H1 (cell line): Measurements from ENCODE around the gene CYP4A22. TPM values are rescaled to one million over a fixed set of nuclear protein-coding genes. Genes with fewer than 3 reads are reported as not detected.

Experiments
- CTCF ChIA-PET: fragments of 300-600 bp; sonication (Branson Sonifier 250); formaldehyde crosslinking; loops from one replicate; lab custom pipeline; 2021; ENCODE audit not compliant: partially characterized antibody; lab: Charles Lee
- POLR2A ChIA-PET: fragments of 300-600 bp; sonication (Branson Sonifier 250); formaldehyde crosslinking; loops from one replicate; lab custom pipeline; 2021; ENCODE audit warnings: inconsistent platforms; ENCODE audit not compliant: partially characterized antibody; lab: Charles Lee
- DNase-seq, 2 experiments: peaks; one replicate each; pipeline versions ENCODE4 v3.0.0 to v3.0.0-alpha.2; 2010 to 2022; ENCODE audit warnings: low spot score in 2 of 2, low read depth in 1 of 2, mixed read lengths in 1 of 2
- FAIRE-seq: peaks from 2 replicates; lab custom pipeline; 2011; peaks lifted over from hg19 to GRCh38; lab: Jason Lieb, UNC
- H2AFZ ChIP-seq: 2 replicates; pipeline ENCODE4 v1.8.1; 2012; ENCODE audit warnings: low read length, inconsistent platforms
- H2AK5ac ChIP-seq: 2 replicates; pipeline ENCODE4 v1.6.1; 2013; ENCODE audit warnings: low read depth, low read length
- H2BK120ac ChIP-seq: replicated peaks from 2 replicates; pipeline ENCODE3; 2013; ENCODE audit warnings: low read depth, low read length, inconsistent platforms
- H2BK12ac ChIP-seq: 2 replicates; pipeline ENCODE4 v1.6.1; 2013; ENCODE audit warnings: low read depth, low read length
- H2BK15ac ChIP-seq: 2 replicates; pipeline ENCODE4 v1.6.1; 2013; ENCODE audit warnings: low read length
- H2BK20ac ChIP-seq: 2 replicates; pipeline ENCODE4 v1.6.1; 2013; ENCODE audit warnings: low read length
- H2BK5ac ChIP-seq: 2 replicates; pipeline ENCODE4 v1.6.1; 2013; ENCODE audit warnings: low read depth, low read length
- H3K14ac ChIP-seq: 2 replicates; pipeline ENCODE4 v1.6.1; 2013; ENCODE audit warnings: inconsistent platforms; ENCODE audit not compliant: insufficient read length
- H3K18ac ChIP-seq: 2 replicates; pipeline ENCODE4 v1.6.1; 2013; ENCODE audit warnings: low read length; ENCODE audit errors: extremely low read depth
- H3K23ac ChIP-seq: 2 replicates; pipeline ENCODE4 v1.6.1; 2013; ENCODE audit warnings: inconsistent platforms; ENCODE audit not compliant: insufficient read length
- H3K23me2 ChIP-seq: 2 replicates; pipeline ENCODE4 v1.6.1; 2013; ENCODE audit warnings: low read depth, low read length
- H3K27ac ChIP-seq: 2 replicates; pipeline ENCODE4 v1.6.1; 2011; ENCODE audit warnings: low read depth, low read length, inconsistent platforms
- H3K27me3 ChIP-seq, 4 experiments: replicated peaks in 1 of 4; 1 replicate in 1 of 4; 2 replicates in 3 of 4; pipeline versions ENCODE4 v1.6.1 to v1.8.1; 2011 to 2013; ENCODE audit warnings: low read length in 3 of 4, mild to moderate bottlenecking in 3 of 4, inconsistent platforms in 2 of 4, mixed read lengths in 2 of 4, moderate library complexity in 1 of 4; ENCODE audit not compliant: control insufficient read depth in 3 of 4, insufficient read depth in 3 of 4; ENCODE audit errors: extremely low read depth in 1 of 4
- H3K36me3 ChIP-seq, 4 experiments: 2 replicates each; pipeline versions ENCODE4 v1.6.1 to v1.8.1; 2011 to 2013; ENCODE audit warnings: mild to moderate bottlenecking in 4 of 4, low read length in 3 of 4, moderate library complexity in 2 of 4, control low read depth in 1 of 4, inconsistent platforms in 1 of 4; ENCODE audit not compliant: insufficient read depth in 4 of 4, control insufficient read depth in 2 of 4
- H3K4ac ChIP-seq: replicated peaks from 2 replicates; pipeline ENCODE3; 2013; ENCODE audit warnings: low read length, low read depth, mixed read lengths, inconsistent platforms; ENCODE audit not compliant: insufficient read length
- H3K4me1 ChIP-seq, 4 experiments: replicated peaks in 1 of 4; 1 replicate in 1 of 4; 2 replicates in 3 of 4; pipeline versions ENCODE4 v1.6.1 to v1.8.1; 2011 to 2013; ENCODE audit warnings: low read length in 3 of 4, inconsistent platforms in 2 of 4, mixed read lengths in 1 of 4; ENCODE audit not compliant: insufficient read depth in 4 of 4, control insufficient read depth in 3 of 4
- H3K4me2 ChIP-seq, 2 experiments: 2 replicates each; pipeline versions ENCODE4 v1.6.1 to v1.8.1; 2011 to 2013; ENCODE audit warnings: low read depth in 2 of 2, low read length in 2 of 2, control low read depth in 1 of 2, inconsistent platforms in 1 of 2, mild to moderate bottlenecking in 1 of 2; ENCODE audit not compliant: insufficient read depth in 1 of 2
- H3K4me3 ChIP-seq, 4 experiments: fragments of 200-600, 300-600 bp in 1 of 4; sonication (generic), shearing (Covaris generic), sonication (Bioruptor Twin) in 1 of 4; 2 replicates each; pipeline versions ENCODE4 v1.5.1 to v1.8.1; 2011 to 2016; ENCODE audit warnings: low read length in 4 of 4, low read depth in 3 of 4, control low read depth in 2 of 4, inconsistent platforms in 2 of 4, mild to moderate bottlenecking in 2 of 4, mixed read lengths in 1 of 4, moderate library complexity in 1 of 4; ENCODE audit not compliant: insufficient read depth in 2 of 4; ENCODE audit errors: extremely low read depth in 1 of 4
- H3K56ac ChIP-seq: replicated peaks from 2 replicates; pipeline ENCODE3; 2013; ENCODE audit warnings: low read depth, mild to moderate bottlenecking, mixed read lengths, low read length, inconsistent platforms; ENCODE audit not compliant: insufficient read length
- H3K79me1 ChIP-seq: 2 replicates; pipeline ENCODE4 v1.6.1; 2013; ENCODE audit warnings: low read depth, low read length, control low read depth
- H3K79me2 ChIP-seq, 2 experiments: 2 replicates each; pipeline versions ENCODE4 v1.6.1 to v1.8.1; 2012 to 2013; ENCODE audit warnings: low read length in 2 of 2, mild to moderate bottlenecking in 2 of 2, inconsistent platforms in 1 of 2; ENCODE audit not compliant: insufficient read depth in 2 of 2, control insufficient read depth in 1 of 2
- H3K9ac ChIP-seq, 4 experiments: replicated peaks in 1 of 4; 1 replicate in 1 of 4; 2 replicates in 3 of 4; pipeline versions ENCODE4 v1.6.1 to v1.8.1; 2011 to 2013; ENCODE audit warnings: low read depth in 3 of 4, low read length in 3 of 4, control low read depth in 2 of 4, mild to moderate bottlenecking in 2 of 4, moderate library complexity in 2 of 4, inconsistent platforms in 1 of 4; ENCODE audit errors: extremely low read depth in 1 of 4
- H3K9me3 ChIP-seq, 2 experiments: 2 replicates each; pipeline versions ENCODE4 v1.6.1 to v1.8.1; 2012 to 2013; ENCODE audit warnings: mild to moderate bottlenecking in 2 of 2, moderate library complexity in 2 of 2, control low read depth in 1 of 2, inconsistent platforms in 1 of 2, low read depth in 1 of 2, low read length in 1 of 2, mixed read lengths in 1 of 2; ENCODE audit not compliant: insufficient read depth in 2 of 2
- H4K20me1 ChIP-seq, 2 experiments: replicated peaks in 1 of 2; 2 replicates each; pipeline versions ENCODE3 to v1.8.1; 2011 to 2013; ENCODE audit warnings: inconsistent platforms in 2 of 2, low read length in 2 of 2, mild to moderate bottlenecking in 1 of 2; ENCODE audit not compliant: insufficient read depth in 2 of 2, control insufficient read depth in 1 of 2
- H4K5ac ChIP-seq: 2 replicates; pipeline ENCODE4 v1.6.1; 2013; ENCODE audit warnings: low read length, low read depth, mixed read lengths, inconsistent platforms; ENCODE audit not compliant: insufficient read length
- H4K8ac ChIP-seq: 2 replicates; pipeline ENCODE4 v1.8.0; 2013; ENCODE audit warnings: mild to moderate bottlenecking, moderate library complexity, low read length, inconsistent platforms; ENCODE audit not compliant: insufficient read depth; ENCODE audit errors: extremely low read depth
- H4K91ac ChIP-seq: replicated peaks from 2 replicates; pipeline ENCODE3; 2013; ENCODE audit warnings: low read length, mixed read lengths, inconsistent platforms; ENCODE audit not compliant: insufficient read length
- HDAC2 ChIP-seq, 2 experiments: fragments of 300-600 bp in 1 of 2; sonication (generic) in 1 of 2; IDR thresholded peaks; 2 replicates each; pipeline ENCODE4 v1.6.1; 2011 to 2012; ENCODE audit warnings: low read depth in 2 of 2, low read length in 2 of 2, mild to moderate bottlenecking in 2 of 2, moderate library complexity in 2 of 2, borderline replicate concordance in 1 of 2, inconsistent platforms in 1 of 2
- KDM5A ChIP-seq: fragments of 200-600 bp; IDR thresholded peaks from 2 replicates; pipeline ENCODE4 v1.7.1; 2012; ENCODE audit warnings: mild to moderate bottlenecking, low read length, inconsistent platforms, mixed read lengths
- NRF1 ChIP-seq: IDR thresholded peaks from 2 replicates; pipeline ENCODE4 v1.6.1; 2011; ENCODE audit warnings: mild to moderate bottlenecking, low read depth, low read length, improper control_type of control experiment
- POLR2AphosphoS5 ChIP-seq: IDR thresholded peaks from 2 replicates; pipeline ENCODE4 v1.6.1; 2011; ENCODE audit warnings: low read depth, low read length
- RAD21 ChIP-seq, 2 experiments: IDR thresholded peaks in 1 of 2; conservative IDR thresholded peaks in 1 of 2; 2 replicates each; pipeline ENCODE4 v1.6.1; 2011; ENCODE audit warnings: low read depth in 2 of 2, low read length in 2 of 2, improper control_type of control experiment in 1 of 2, inconsistent platforms in 1 of 2, mild to moderate bottlenecking in 1 of 2, moderate library complexity in 1 of 2
- RNF2 ChIP-seq: fragments of 200-900, 300-1000 bp; sonication (generic); IDR thresholded peaks from 2 replicates; pipeline ENCODE4 v1.7.1; 2016; ENCODE audit warnings: borderline replicate concordance, low read depth, mild to moderate bottlenecking, antibody characterized with exemption, low read length; ENCODE audit not compliant: poor library complexity, severe bottlenecking; ENCODE audit errors: missing control alignments
- SIX5 ChIP-seq: IDR thresholded peaks from 2 replicates; pipeline ENCODE4 v1.6.1; 2011; ENCODE audit warnings: mild to moderate bottlenecking, low read depth, low read length
- SP1 ChIP-seq: IDR thresholded peaks from 2 replicates; pipeline ENCODE4 v1.6.1; 2011; ENCODE audit warnings: low read depth, low read length
- SUZ12 ChIP-seq: fragments of 200-600 bp; sonication (generic); IDR thresholded peaks from 2 replicates; pipeline ENCODE4 v1.6.1; 2012; ENCODE audit warnings: mild to moderate bottlenecking, inconsistent platforms, low read length, moderate library complexity, mixed read lengths
- TEAD4 ChIP-seq: IDR thresholded peaks from 2 replicates; pipeline ENCODE4 v1.6.1; 2012; ENCODE audit warnings: low read depth, low read length, inconsistent platforms, mixed read lengths
- WGBS, 2 experiments: shearing (Covaris generic) in 1 of 2; methylation state at CpG; one replicate each; pipeline versions ENCODE4 v1.1.6 to v1.1.7; 2013 to 2015; ENCODE audit warnings: low lambda C conversion rate in 2 of 2, mixed read lengths in 2 of 2, inconsistent platforms in 1 of 2, low coverage in 1 of 2, missing lambda C conversion rate in 1 of 2; ENCODE audit not compliant: insufficient replicate concordance in 2 of 2, insufficient coverage in 1 of 2, insufficient read length in 1 of 2; ENCODE audit errors: extremely low coverage in 1 of 2, missing lambda C conversion rate in 1 of 2; 5-methylcytosine and 5-hydroxymethylcytosine counted together
- polyA plus RNA-seq, 7 experiments: library from polyadenylated mRNA; depleted of rRNA in 3 of 7; stranded (reverse) in 5 of 7; unstranded in 2 of 7; fragments of >200 nt in 5 of 7; fragments of 200-250 nt in 2 of 7; gene quantifications; 1 replicate in 5 of 7; 2 replicates in 1 of 7; 4 replicates in 1 of 7; pipeline versions ENCODE4 v1.2.1 to v1.2.3, GENCODE V29; 2011 to 2013; ENCODE audit warnings: missing spikeins in 2 of 7, mixed read lengths in 2 of 7
- total RNA-seq: library from RNA; stranded (reverse); fragmentation: NEBNext Ultra II Directional; extraction: Animal tissue kit (Norgen Biotek cat#: 25700); gene quantifications from 2 replicates; pipeline ENCODE4 v1.2.1, GENCODE V29; 2021
- TF ChIP-seq, protein P1 (sequence below): IDR thresholded peaks from 2 replicates; pipeline ENCODE4 v1.6.1; 2011; ENCODE audit warnings: low read length, improper control_type of control experiment

The CYP4A22 gene
- total and polyA plus RNA-seq, 2 of the 8 experiments (the other 6 are each of a cell fraction or from before 2014, with no cell fraction given): not detected

DNA sequence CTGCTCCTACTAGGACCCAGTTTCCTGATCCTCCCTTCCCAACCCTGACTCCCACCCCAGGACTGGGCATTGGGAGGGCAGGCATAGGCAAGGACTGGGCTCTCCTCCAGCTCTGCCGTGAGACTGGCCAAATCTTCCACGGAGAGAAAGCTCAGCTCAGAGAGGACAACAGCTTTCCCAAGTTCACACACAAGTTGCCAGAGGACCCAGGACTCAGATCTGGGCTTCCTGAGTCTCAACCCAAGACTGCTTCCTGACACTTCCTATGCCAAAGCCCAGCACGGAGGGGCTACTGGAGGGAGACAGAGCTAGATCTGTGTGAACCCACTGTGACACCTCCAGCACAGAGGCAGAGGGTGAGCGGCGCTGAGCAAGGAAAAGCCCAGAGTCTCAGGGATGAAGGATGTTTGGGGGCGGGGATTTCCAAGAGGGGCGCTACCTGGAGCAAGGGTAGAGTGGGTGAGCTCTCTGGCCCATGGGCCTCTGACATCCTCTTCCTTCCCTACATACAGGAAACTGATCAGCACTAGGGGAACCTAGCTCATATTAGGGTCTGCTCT, 45.5 kb downstream of the CYP4A22 start:
- no peak overlapping the region for H3K4me3 ChIP-seq
- H3K4ac ChIP-seq: no peak overlapping the region
- no peak overlapping the region for H2AK5ac ChIP-seq
- H3K18ac ChIP-seq: no peak overlapping the region
- H3K23me2 ChIP-seq: peaks cover 9% of the 10 kb centered on the region; the same call in 1 of the 2 replicates
- FAIRE-seq (no peak), DNase-seq (no peak)
- no peaks in the 10 kb centered on the region for H3K79me2 ChIP-seq
- peaks cover 0 to 13% (median 12%) of the 10 kb centered on the region in 4 experiments; a peak in 5 of 7 replicates for H3K27me3 ChIP-seq
- no peak overlapping the region for H2AFZ ChIP-seq
- H4K8ac ChIP-seq: 0 out of 2 replicates have a peak overlapping the region, but pooled peaks have one; percentile 20
- no peak overlapping the region for H3K14ac ChIP-seq
- no peak overlapping the region for H2BK5ac ChIP-seq
- no peak overlapping the region for H3K56ac ChIP-seq
- H3K27ac ChIP-seq: no peak overlapping the region
- no peak overlapping the region for H2BK120ac ChIP-seq
- no peak overlapping the region for H2BK15ac ChIP-seq
- no peak overlapping the region for H4K5ac ChIP-seq
- H2BK12ac ChIP-seq: no peak overlapping the region
- no peaks in the 10 kb centered on the region for H3K36me3 ChIP-seq
- H4K20me1 ChIP-seq: no peaks in the 10 kb centered on the region
- peak overlapping the region; percentile 61; the same call in 1 of the 2 replicates for H2BK20ac ChIP-seq
- peaks cover 0 to 10% (median 2%) of the 10 kb centered on the region in 4 experiments; a peak in 4 of 7 replicates for H3K4me1 ChIP-seq
- H3K9ac ChIP-seq: no peak overlapping the region
- H4K91ac ChIP-seq: no peak overlapping the region
- POLR2A ChIA-PET: interaction anchor here (1.5 kb wide), 1 partner anchor 41 kb away, joined by 3 read pairs; no protein-coding TSS in a partner anchor
- no peaks in the 10 kb centered on the region for H3K79me1 ChIP-seq
- CTCF ChIA-PET: interaction anchor here (0.6 to 14.4 kb wide), 6 partner anchors 9 to 255 kb away, joined by 3 to 207 read pairs (median 4); partner anchors contain the start of genes FOXD2 and PDZK1IP1
- 94% methylated on average over 7 of the region's 7 CpGs; no CpG with 5 or more reads in 1 of the 2 experiments for WGBS, 2 experiments
- no peaks in the 10 kb centered on the region for H3K9me3 ChIP-seq
- H3K4me2 ChIP-seq: no peak overlapping the region
- no peak overlapping the region for H3K23ac ChIP-seq
- TF ChIP-seq KDM5A (no peak), HDAC2 (IDR thresholded peaks at IDR 0.05; ENCODE audit: borderline replicate concordance in 1 of 2, low read depth in 2 of 2, low read length in 2 of 2) (no peak), SP1 (no peak), RNF2 (no peak), NRF1 (no peak), SUZ12 (no peak), POLR2AphosphoS5 (no peak), RAD21 (IDR thresholded peaks at IDR 0.05 in 1 of 2, conservative IDR thresholded peaks at IDR 0.05 in 1 of 2; ENCODE audit: low read depth in 2 of 2, low read length in 2 of 2) (no peak), TEAD4 (no peak), SIX5 (no peak)
- TF ChIP-seq, protein P1, sequence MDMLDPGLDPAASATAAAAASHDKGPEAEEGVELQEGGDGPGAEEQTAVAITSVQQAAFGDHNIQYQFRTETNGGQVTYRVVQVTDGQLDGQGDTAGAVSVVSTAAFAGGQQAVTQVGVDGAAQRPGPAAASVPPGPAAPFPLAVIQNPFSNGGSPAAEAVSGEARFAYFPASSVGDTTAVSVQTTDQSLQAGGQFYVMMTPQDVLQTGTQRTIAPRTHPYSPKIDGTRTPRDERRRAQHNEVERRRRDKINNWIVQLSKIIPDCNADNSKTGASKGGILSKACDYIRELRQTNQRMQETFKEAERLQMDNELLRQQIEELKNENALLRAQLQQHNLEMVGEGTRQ: no peak
